H54 (cell line): ENCODE results near the gene CCSER1.

ENCODE experiments used
- DNase-seq: peaks from one replicate; pipeline ENCODE4 v3.0.0; 2011; ENCODE audit warnings: low spot score, mixed read lengths; ENCODE audit not compliant: insufficient read length
- FAIRE-seq: peaks from 3 replicates; lab custom pipeline; 2011; peaks lifted over from hg19 to GRCh38; lab: Jason Lieb, UNC
- POLR2A ChIP-seq: IDR thresholded peaks from 2 replicates; pipeline ENCODE4 v1.6.1; 2011; ENCODE audit warnings: low read depth, mild to moderate bottlenecking, low read length

The CCSER1 gene

DNA sequence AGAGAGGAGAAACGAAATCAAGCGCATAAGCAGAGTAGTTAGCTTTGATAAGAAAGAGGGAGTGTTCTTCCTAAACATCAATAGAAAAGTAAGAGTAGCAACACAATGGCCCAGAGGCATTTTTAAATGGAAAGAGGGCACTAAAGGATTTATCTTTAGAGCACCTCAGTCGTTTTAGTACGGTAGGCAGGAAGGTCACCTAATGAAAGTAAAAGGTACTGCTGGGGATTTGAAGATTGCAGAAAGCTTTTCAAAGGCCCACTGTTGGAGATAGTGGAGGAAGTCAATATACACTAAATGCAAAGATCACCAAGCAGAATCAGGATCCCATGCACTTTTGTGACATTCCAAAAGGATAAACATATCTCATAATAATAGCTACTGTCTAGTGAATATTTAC lies 1508.9 kb downstream of the CCSER1 start:
- TF ChIP-seq POLR2A, result no peak
- no peak for DNase-seq
- FAIRE-seq, result no peak
